BLaER1 (cell line): ENCODE results near the gene UBALD1.

Source experiments
- H3K27ac ChIP-seq: shearing (Covaris generic); formaldehyde crosslinking; 2 replicates; pipeline ENCODE4 v1.8.1; 2022
- H3K27me3 ChIP-seq: shearing (Covaris generic); formaldehyde crosslinking; 2 replicates; pipeline ENCODE4 v1.8.1; 2022
- H3K36me3 ChIP-seq: shearing (Covaris generic); formaldehyde crosslinking; 2 replicates; pipeline ENCODE4 v1.8.1; 2022
- H3K4me1 ChIP-seq: shearing (Covaris generic); formaldehyde crosslinking; 2 replicates; pipeline ENCODE4 v1.8.1; 2022
- H3K4me2 ChIP-seq: shearing (Covaris generic); formaldehyde crosslinking; 2 replicates; pipeline ENCODE4 v1.8.1; 2022
- H3K4me3 ChIP-seq: shearing (Covaris generic); formaldehyde crosslinking; 2 replicates; pipeline ENCODE4 v1.8.1; 2022
- H3K9ac ChIP-seq: shearing (Covaris generic); formaldehyde crosslinking; 2 replicates; pipeline ENCODE4 v1.8.1; 2022
- H3K9me3 ChIP-seq: shearing (Covaris generic); formaldehyde crosslinking; 2 replicates; pipeline ENCODE4 v1.8.1; 2022
- H4K20me1 ChIP-seq: shearing (Covaris generic); formaldehyde crosslinking; 2 replicates; pipeline ENCODE4 v1.8.1; 2022
- Cebpa-rat ChIP-seq: shearing (Covaris generic); IDR thresholded peaks from 2 replicates; pipeline ENCODE4 v1.8.1; 2022

UBALD1 gene

DNA sequence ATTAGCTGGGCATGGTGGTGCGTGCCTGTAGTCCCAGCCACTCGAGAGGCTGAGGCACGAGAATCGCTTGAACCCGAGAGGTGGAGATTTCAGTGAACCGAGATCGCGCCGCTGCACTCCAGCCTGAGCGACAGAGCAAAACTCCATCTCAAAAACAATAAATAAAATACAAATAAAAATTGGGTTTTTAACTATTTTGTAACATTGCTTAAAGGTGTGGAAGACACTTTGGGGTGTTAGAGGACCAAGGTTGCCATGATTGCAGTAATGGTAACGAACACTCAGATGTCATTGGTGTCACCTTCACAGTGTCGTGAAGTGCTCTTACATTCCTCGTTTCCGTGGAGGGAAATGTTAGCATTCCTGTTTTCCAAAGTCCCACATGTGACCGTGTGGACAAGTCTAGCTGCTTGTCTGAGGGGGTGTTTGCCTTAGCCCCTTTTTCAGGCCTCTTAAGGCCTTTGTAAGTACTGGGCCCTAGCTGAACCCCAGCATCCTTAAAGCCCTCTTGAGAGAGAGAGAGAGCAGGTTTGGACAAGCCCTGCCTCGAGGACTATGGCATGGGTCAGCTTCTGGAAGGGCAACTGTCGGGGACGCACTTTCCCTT, 49.9 kb downstream of the UBALD1 start:
- Histone ChIP-seq H3K4me3 (no peak overlapping the region), H3K27ac (no peak overlapping the region), H3K27me3 (no peaks in the 10 kb centered on the region), H3K9ac (no peak overlapping the region), H3K4me2 (no peak overlapping the region), H3K4me1 (peaks cover 6% of the 10 kb centered on the region), H3K9me3 (no peaks in the 10 kb centered on the region), H4K20me1 (no peaks in the 10 kb centered on the region), H3K36me3 (no peaks in the 10 kb centered on the region)
- peak; percentile 68; the same call in 1 of the 2 replicates for TF ChIP-seq Cebpa-rat

DNA sequence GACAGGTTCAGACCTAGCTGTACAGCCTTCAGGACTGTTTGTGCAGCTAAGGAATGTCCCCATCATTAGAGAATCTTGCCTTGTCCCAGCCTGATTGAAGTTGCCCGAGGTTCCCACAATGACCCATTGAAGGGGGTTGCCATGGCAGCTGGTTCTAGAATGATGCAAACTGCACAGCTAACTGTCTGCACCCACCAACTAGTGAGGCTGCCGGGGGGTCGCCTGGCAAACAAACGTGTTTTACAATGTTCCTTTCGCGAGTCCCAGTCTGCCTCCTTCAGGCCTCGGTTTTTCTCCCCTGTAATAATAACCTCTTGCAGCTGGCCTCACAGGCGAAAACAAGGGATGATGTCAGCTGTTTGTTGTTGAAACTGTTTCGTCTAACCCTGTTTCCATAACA, 53.1 kb downstream of the UBALD1 start:
- Histone ChIP-seq H4K20me1 (no peaks in the 10 kb centered on the region), H3K27me3 (no peaks in the 10 kb centered on the region), H3K4me1 (peaks cover 22% of the 10 kb centered on the region), H3K9ac (no peak overlapping the region), H3K27ac (no peak overlapping the region), H3K36me3 (no peaks in the 10 kb centered on the region), H3K4me3 (no peak overlapping the region), H3K9me3 (no peaks in the 10 kb centered on the region), H3K4me2 (no peak overlapping the region)
- no peak for TF ChIP-seq Cebpa-rat
